Activated effector memory CD4-positive, alpha-beta T cell treated with anti-CD3 and anti-CD28 coated beads, Interleukin-2, amount 50 U/mL, for 16 hours (primary cell): Measurements from ENCODE around the gene CTSA.
A peak's percentile ranks its signal among the peaks of the same experiment; 100 is the strongest.
"Not testable (repeated sequence)": the region's sequence is repeated elsewhere in the genome, so short reads cannot be mapped to it uniquely, and the experiment has no call there.

Experiments
- DNase-seq: peaks from one replicate; pipeline ENCODE4 v3.0.0-alpha.2; 2020

Gene CTSA

DNA sequence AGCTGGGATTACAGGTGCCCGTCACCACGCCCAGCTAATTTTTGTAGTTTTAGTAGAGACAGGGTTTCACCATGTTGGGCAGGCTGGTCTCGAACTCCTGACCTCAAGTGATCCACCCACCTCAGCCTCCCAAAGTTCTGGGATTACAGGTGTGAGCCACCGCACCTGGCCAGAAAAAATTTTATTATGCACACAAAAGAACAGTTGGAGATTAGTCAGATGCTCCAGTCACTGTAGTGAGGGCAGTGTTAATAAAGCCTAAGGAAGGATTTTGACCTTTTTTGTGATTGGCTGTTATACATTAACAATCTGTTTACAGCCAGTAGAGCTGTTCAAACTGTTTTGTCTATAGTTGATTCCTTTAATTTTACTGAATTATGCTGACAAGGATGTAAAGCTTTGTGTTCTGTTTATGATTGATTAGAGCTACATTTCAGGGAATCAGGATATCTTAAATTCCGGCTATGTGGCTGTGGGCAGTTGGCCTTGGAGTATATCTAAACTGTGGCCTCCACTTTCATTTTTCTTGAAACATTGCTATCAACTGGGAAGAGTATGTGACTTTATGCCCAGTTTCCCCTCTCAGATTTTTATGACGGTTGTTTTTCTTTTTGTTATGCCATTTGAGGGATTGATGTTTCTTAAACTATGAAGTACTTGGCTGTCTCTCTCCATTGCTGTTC lies 23.9 kb upstream of the CTSA start:
- DNase-seq = no peak

DNA sequence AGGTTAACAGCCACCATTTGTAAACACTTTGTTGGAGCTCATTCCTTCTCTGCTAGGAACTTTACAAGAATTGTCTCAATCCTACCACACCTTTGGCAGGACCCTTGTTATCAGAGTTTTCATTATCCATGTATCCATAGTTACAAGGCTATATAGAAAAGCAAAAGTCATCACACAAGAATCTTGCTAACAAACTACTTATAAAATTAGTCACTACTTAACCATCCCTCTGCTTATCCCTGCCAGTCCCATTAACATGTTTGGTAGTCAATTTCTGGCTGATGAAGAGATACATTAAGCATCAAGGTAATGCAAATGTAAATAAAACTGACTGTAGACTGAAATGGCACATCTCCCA lies 23.3 kb upstream of the CTSA start:
- no peak for DNase-seq

DNA sequence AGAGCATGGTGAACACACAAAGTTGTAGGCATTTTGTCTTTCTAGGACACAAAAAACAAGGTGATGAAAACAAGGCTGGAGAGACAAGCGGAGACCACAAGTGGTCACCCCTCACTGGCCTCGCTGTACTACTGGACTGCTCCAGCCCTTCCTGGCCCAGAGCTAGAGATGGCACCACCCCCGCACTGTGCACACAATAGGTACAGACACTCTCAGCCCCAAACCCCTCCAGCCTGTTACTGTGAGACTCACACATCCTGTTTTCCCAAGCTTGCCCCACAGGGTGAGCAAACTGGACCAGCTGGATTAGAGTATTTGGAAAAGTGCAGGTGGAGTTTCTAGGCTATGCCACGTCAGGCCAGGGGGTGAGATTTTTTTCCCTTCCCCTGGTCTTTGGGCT lies 18.5 kb upstream of the CTSA start:
- no peak for DNase-seq

DNA sequence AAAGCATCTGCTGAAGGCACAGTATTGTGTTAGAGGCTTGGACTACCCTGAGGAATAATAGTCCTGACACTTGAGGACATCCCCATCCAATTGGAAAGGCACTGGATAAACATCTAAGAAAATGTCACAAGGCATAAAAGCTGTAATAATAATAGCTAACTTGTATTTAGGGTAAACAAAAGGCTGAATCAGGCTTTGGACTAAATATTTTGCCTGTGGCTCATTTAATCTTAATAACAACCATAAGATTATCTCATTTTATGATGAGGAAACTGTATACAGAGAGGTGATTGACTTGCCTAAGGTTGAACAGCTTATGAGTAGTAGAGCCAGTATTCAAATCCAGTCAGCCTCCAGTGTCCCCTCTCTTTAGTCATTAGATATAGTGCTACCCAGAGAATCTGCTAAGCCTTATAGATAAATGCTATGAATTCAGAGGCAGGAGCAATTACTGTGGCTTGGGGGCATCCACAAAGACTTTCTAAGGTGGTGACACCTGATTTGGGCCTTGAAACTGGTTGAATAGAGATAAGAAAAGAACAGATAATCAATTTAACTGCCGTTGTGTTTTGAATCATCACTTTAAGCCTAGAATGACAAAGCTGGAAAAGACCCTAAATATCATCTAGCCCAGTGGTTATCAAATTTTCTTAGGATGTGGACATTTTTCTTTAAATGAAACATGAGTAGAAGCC lies 17.6 kb upstream of the CTSA start:
- DNase-seq = no peak

DNA sequence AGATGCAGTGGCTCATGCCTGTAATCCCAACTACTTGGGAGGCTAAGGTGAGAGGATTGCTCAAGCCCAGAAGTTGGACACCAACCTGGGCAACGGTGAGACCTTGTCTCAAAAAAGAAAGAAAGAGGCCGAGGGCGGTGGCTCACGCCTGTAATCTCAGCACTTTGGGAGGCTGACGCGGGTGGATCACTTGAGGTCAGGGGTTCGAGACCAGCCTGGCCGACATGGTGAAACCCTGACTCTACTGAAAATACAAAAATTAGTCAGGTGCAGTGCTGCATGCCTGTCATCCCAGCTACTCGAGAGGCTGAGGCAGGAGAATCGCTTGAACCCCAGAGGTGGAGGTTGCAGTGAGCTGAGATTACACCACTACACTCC lies 17.0 kb upstream of the CTSA start:
- DNase-seq = not testable (repeated sequence)

DNA sequence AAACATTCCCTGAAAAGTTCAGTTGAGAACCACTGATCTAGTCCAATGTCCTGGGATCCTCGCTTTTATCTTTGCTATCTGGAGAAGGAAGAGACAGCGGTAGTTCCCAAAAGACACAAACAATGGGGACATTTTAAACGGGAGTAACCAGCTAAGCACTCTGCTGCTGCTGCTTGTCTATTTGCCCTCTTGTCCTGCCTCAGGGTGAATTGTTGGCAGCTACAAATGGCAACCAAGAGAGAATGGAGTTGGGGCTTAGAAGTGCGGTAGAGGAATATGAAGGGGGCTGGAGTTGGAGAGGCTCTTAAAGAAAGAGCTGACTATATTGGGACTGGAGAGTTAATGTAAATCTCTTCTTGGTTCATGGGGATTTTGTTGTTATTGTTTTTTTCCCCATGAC lies 16.6 kb upstream of the CTSA start:
- no peak for DNase-seq

DNA sequence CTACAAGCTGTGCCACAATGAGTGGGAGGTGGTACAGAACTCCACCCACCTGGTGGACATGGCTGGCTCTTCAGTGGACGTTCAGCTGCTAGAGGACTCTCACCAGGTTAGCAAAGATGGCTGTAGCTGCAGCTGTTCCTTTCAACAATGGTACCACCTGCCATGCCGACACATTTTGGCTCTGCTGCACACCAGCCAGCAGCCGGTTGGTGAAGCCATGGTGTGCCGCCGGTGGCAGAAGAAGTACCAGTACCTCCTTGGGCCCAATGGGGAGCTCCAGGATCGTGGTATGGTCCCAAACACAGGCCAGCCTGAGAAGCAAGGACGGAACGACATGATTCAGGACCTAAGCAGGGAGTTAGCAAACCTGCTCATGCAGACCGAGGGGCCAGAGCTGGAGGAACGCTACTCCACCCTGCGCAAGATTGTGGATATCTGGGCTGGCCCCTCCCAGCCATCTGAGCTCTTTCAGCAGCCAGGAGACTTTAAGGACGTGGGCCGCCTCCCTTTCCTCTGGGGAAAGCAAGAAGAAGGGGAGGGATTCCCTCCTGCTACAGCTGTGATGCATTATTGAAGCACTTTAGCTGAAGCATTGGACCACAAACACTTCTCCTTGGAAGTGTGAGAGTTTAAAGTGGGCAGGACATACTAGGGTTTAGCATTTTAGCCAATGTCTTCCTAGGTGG lies 12.9 kb upstream of the CTSA start:
- no peak for DNase-seq

DNA sequence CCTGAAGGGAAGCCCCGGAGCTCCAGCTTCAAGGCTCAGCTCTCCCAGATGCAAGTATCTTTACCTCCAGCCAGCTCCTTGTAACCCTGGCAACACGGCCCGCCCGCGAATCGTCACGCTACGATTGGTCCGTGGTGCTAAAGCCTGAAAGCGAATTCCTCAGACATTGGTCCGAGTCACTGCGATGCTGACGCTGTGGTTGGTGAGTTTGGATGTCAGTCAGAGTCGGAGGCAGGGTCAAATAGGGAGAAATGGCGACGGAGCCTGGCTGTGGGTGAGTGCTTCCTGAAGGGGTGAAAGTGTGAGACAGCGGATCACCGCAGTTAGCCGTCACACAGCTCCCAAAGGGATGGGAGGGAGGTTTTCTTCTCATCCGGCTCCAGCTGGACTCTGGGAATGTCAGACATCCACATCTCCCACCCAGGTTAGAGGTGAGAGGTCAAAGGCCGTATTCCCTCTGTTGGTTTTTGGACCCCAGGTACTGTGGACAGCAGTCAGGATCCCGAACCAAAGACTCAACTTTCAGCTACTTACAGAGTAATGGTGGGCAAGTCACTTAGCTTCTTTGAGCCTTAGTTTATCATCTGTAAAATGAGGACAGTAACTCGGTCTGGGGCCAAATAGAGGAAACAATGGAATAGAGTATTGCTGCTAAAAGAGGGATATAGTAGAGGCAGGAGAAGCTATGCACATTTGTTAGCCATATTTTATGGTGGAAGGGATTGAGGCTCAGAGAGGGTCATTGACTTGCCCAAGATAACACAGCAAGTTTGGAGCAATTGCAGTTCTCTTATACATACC lies 9.9 kb upstream of the CTSA start, which contains the start of gene ZSWIM1:
ZSWIM1 (plus strand) TSS at position 240 of the 801 bp plus-strand sequence. CDS start 1,366 bp downstream, outside the sequence.
- DNase-seq = peak; percentile 99

DNA sequence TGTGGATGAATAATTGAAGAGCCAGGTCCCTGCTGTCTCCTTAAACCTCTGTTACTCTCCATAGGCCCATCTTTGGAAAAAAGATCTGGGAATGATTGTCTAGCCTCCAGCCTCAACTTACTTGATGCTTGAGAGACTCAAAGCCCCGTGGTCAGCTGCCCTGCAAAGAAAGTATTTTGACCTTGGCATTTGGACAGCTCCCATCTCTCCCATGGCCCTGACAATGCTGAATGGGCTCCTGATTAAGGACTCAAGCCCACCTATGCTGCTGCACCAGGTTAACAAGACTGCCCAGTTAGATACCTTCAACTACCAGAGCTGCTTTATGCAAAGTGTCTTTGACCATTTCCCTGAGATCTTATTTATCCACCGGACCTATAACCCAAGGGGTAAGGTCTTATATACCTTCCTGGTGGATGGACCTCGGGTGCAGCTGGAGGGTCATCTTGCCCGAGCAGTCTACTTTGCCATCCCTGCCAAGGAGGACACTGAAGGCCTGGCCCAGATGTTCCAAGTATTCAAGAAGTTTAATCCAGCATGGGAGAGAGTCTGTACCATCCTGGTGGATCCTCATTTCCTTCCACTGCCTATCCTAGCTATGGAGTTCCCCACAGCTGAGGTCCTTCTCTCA lies 8.6 kb upstream of the CTSA start:
- DNase-seq = no peak

DNA sequence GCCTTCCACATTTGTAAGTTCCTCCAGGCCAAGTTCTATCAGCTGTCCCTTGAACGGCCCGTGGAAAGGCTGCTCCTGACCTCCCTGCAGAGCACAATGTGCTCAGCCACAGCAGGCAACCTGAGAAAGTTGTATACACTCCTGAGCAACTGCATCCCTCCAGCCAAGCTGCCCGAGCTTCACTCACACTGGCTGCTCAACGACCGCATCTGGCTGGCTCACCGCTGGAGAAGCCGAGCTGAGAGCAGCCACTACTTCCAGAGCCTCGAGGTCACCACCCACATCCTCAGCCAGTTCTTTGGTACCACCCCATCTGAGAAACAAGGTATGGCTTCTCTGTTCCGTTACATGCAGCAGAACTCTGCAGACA lies 8.1 kb upstream of the CTSA start:
- DNase-seq = no peak

DNA sequence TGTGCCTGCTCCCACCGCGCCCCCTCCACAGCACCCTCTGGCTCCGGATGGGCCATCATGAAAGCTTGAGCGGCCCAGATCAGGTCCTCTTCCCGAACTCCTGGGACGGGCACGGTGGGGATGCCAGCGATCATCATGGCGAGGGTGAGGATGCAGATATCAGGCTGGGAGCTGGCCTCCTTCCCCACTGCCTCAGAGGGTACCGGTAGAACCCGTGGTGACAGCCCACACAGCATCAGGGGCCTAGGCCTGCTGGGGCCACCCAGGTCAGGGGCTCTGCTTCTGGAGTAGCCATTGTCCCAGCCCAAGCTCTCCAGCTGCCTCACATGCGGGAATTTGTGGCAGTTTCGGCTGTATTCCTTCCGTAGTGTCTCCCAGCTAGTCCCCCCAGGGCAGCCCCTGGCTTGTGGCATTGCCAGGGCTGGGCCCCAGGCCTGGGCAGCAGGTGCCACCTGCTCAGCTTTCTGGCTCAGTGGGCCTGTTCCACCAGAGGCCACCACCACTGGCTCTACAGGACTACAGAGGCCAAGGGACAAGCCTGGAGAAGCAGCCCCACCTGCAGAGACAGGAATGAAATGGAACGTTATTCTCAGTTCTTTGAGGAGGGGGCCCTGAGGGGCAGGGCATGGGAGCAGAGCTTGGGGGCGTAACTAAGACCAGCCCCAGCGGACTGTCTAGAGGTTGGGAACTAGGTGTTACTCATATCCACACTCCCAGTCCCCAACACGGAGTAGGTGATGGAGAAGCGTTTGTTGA lies 4.4 kb upstream of the CTSA start:
- no peak for DNase-seq

DNA sequence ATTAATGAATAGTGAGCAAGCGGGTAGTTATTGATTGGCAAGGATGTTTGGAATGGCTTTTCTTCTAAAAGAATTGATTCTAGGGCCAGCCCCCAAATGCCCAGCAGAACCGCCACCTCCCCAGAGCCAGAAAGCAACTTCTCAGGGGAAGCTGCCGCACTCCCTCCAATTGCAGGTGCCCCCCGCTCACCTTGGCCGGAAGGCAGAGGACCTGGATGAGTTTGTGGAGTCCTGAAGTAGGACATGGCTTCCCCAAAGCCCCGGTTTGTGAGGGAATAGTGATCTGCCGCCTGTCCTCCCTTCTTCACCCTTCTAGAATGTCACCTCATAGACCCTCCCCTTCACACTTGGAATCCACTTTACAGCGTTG lies 3.8 kb upstream of the CTSA start, which contains the start of gene SPATA25:
SPATA25 (minus strand) TSS at position 277 of the 370 bp plus-strand sequence; CDS start at position 245, 32 bp downstream.
- DNase-seq = no peak

DNA sequence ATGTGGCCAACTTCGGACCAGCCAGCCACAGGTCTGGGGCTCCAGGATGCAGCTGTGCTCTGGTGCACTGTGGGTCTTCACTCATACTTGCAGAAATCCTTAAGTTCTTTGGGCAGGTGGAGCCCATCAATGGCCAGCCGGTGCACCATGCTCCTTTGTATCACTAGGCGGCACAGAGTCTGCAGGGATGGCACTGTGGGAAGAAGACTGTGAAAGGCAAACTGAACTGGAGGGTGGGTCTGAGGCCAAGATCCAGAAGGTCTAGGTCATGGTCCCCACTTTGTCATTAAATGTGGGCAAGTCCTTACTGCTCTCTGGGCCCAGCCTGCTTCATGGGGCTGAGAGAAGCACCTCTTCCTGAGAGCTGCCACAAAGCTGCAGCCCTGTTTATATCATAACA lies 2.5 kb upstream of the CTSA start:
- no peak for DNase-seq

DNA sequence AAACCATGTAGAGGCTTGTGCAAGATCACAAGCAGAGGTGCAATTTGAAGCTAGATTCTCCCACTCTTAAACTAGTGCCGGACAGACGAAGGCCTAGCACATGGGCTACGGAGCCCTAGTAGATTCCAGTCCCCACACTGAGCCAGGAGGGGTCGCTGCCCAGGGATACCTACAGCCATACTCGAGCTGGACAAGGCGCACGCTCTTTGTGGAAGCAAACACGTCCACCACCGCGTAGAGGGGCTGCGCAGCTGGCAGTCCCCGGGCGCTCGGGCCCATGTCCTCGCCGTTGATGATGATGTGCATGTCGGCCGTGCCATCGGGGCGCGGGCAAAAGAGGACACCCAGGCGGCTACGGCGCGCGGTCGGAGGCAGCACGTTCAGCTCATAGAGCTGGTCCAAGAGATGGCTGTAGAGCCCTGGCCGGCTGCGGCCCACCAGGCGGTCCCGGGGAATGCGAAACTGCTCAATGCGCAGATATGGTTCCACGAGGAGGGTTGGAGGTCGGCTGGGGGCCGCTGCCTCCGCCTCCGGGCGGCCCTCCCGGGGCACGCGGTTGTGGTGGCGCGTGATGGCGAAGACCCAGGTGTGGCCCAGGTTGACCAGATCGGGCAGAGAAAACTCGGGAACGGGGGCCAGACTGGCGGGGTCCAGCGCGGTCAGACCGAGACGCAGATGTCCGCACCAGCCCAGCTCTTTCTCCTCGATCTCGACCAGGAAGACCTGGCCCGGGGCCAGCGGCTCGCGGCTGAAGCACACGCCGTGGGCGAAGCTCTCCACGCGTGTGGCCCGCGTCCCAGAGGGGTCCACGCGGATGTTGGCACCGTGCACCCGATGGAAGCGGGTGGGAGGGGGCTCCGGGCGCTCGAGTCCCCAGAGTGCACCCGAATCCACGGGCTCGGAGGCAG lies 804 bp upstream of the CTSA start:
- DNase-seq = peak; percentile 79

DNA sequence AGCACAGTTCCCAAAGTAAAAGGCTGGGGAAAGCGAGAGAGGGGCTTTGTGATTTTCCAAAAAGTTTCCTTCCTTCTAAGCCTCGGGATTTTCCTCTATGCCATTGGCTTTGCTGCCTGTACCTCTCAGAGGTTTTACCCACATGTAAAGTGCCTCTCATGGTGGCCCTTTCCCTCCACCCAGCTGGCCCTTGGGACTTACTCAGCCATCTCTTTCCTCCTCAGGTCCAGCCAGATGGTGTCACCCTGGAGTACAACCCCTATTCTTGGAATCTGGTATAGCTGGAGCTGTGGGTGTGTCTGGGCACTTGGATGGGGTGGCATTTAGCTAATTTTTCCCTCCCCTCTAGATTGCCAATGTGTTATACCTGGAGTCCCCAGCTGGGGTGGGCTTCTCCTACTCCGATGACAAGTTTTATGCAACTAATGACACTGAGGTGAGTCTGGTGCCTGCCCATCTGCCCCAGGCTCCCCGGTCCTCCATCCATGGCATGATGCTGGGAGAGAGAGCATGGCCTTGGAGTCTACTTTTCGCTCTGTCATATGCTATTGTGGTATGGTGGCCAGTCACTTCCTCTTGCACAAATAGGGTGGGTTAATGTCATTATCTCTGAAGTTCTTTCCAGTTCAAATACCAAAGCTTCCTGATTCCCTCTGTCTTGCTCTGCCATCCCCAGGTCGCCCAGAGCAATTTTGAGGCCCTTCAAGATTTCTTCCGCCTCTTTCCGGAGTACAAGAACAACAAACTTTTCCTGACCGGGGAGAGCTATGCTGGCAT lies 1.1 kb downstream of the CTSA start:
- DNase-seq = no peak

DNA sequence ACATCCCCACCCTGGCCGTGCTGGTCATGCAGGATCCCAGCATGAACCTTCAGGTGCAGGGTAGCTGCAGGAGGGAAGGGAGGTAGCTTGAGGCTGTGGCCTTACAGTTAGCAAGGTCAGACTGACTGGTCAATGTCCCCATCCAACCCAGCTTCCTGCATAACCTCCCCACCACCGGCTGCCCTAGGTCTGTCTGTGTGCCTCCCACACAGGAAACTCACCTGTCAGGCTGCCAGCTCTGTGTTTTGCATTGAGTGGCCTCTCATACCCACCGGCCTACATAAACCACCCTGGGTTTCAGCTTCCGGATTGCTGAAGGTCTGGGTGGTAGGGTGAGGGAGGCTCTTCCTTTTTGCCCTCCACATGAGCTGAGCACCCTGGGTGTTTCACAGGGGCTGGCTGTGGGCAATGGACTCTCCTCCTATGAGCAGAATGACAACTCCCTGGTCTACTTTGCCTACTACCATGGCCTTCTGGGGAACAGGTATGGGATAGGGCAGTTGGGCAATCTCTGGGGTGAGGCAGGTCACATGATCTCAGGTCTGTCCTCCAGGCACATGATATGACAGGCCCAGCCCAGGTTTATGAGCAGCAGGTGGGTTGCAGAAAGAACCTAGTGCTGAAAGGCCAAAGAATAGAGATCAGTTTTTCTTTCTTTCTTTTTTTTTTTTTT lies 1.8 kb downstream of the CTSA start:
- peak; percentile 78 for DNase-seq

DNA sequence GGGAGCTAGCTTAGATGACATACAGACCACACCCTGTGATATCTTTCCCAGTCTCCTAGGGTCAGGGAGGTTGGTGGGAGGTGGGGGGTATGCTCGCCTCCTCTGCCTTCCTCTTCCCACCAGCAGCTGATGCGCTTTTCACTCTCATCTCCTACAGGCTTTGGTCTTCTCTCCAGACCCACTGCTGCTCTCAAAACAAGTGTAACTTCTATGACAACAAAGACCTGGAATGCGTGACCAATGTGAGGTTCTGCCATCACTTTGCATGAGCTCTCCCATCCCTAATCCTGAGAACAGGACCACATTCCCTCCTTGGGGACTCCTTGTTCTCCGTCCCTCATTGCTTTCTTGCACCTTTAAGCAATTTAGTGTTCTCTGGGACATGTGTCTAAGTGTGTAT lies 2.7 kb downstream of the CTSA start:
- DNase-seq = no peak

DNA sequence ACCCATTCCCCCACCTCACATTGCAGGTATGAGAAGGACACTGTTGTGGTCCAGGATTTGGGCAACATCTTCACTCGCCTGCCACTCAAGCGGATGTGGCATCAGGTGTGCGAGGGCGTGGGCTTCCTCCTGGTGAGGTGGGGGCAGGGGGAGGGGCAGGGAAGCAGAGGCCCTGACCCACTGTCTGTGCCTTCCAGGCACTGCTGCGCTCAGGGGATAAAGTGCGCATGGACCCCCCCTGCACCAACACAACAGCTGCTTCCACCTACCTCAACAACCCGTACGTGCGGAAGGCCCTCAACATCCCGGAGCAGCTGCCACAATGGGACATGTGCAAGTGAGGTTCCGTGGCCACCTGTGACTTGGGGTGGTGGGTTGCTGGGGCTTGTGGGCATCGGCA lies 3.7 kb downstream of the CTSA start:
- no peak for DNase-seq

DNA sequence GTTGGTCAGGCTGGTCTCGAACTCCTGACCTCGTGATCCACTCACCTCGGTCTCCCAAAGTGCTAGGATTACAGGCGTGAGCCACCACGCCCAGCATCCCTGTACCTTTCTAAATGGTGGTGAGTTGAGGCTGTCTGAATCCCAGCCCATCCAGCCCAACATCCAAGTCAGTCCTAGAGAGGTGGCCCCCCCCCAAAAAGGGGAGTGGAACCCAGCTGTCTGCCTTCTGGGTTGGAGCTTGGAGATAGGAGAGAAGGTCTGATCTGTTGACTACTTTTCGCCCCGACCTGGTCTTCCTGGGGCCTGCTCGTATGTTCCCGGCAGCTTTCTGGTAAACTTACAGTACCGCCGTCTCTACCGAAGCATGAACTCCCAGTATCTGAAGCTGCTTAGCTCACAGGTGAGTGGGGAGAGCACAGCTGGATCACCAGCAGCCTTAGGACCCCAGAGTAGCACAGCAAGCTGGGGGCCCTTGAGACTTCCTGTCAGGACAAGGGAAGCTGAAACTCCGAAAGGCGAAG lies 5.6 kb downstream of the CTSA start:
- DNase-seq = no peak
